Skin of body (tissue), 2 donors: ENCODE data around the gene PPY. TPM values are rescaled to one million over a fixed set of nuclear protein-coding genes. Genes with fewer than 3 reads are reported as not detected.
A peak's percentile ranks its signal among the peaks of the same experiment; 100 is the strongest.
"Not testable (repeated sequence)": the region's sequence is repeated elsewhere in the genome, so short reads cannot be mapped to it uniquely, and the experiment has no call there.

Source experiments
- DNase-seq: peaks from one replicate; lab custom pipeline; 2025; lab: John Stamatoyannopoulos, UW
- total RNA-seq: library from RNA; depleted of rRNA; stranded (reverse); fragments of >200 nt; gene quantifications from one replicate; pipeline ENCODE4 v1.2.3, GENCODE V29; 2014

PPY gene
- total RNA-seq, 1 donor from 2014 or later = not detected

GRCh38 chr17:43932357-43932756 is 9.9 kb downstream of the PPY start:
- no peak for DNase-seq

DNA sequence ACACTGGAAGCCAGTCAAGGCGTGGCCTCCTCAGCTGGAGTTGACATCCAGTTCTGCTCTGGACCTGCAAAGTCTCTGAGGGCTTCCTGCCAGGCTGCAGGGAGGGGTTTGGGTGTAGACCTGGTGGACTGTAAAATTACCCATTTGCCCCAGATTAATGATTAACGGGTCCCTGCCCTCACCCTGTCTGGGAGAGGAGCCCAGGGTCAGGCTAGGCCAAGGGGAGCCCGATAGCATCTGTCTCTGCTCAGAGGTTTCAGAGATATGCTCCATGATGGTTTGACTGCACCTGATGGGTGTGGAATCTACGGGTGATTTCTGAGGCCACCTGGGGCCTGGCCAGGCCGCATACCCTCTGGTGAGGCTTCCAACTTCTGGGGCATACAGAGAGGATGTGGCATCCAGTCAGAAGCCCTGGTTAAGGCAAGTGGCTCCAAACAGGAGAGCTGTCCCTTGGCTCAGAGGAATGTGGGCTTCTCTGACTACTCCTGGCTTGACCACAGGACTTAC is 11.2 kb downstream of the PPY start:
- no peak for DNase-seq

DNA sequence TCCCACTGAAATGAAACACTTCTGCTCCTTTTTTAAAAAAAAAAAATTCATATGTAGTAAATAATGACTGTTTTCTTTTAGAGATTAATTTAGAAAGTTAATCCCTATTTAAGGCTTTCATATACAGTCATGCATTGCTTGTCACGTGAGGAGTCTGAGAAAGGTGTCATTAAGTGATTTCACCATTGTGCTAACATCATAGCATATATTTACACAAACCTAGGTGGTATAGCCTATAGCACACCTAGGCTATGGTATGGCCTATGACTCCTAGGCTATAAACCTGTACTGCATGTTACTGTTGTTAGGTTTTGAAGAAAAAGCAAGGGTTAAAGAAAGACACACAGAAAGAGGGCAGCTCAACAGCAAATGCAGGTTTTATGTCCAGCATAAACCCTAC is 13.7 kb downstream of the PPY start:
- DNase-seq = no peak

- DNase-seq = not testable (repeated sequence)
Measured at GRCh38 chr17:43927929-43928328, 14.3 kb downstream of the PPY start.

DNA sequence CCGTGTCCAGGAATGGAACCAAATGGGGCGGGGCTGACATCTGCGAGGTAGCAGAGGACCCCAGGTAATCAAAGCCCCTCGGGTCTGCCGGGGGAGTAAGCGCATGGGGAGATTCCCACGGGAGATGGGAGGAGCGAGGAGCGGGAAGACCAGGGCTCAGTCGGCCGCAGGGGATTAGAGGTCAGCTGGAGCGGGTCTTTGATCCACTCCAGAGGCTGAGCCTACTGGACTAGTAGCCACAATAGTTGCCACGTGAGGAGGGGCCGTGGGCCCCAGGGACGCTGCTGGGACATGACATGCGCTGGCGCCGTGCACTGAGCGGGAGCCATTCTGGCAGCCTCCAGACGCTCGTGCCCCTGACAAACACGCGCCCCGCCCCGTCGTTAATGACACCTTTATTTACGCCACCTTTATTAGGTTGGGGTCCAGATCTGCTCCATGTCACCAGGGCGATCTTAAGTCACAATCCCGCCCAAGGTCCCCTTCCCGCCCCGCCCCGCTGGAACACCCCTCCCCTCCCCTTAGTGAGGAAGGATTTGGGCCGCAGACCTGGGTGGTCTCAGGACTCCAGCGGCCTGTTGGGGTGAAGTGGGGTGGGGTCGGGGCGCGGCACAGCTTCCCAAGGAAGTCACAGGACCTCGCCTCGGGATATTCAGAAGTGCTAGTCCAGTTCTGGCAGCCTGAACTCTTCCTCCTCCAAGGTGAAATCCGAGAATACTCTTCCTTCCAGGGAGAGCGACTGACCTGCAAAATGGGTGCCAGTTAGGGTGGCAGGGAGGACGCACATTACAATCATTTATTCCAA is 15.0 kb downstream of the PPY start:
- DNase-seq = no peak

DNA sequence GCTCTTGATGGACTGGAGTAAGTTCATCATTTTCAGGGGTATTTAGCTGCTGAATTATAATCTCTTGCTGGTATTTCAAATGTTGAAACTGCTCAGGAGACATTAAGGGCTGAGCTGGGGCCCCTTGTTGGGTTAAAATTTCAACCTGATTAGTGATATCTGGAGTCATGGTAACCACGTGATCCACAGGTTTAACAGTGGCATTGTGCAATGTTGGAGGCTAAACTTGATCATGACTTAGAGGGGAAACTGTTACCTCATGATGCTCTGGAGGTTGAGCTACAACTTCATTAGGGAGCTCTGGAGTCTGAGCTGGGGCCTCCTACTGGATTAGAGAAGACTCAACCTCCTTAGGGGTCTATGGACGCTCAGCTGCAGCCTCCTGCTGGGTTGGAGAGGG is 17.7 kb downstream of the PPY start:
- DNase-seq = no peak

GRCh38 chr17:43920500-43921095 is 21.7 kb downstream of the PPY start:
- no peak for DNase-seq

DNA sequence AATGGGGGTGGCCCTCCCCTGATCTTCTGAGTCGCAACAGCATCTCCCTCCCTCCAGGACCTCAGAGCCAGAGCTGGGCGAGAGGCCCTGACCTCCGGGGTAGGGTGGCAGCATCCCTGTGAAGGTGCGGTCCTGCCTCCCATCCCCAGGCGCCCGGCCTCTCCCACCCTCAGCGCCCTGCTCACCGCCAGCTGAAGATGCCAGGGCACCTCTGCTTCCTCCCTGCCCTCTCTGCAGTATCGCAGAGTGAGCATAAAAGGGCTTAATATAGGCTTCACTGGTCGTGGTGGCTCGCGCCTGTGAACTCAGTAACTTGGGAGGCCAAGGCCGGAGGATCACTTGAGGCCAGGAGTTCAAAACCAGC is 24.3 kb downstream of the PPY start:
- no peak for DNase-seq

GRCh38 chr17:43917348-43918025 is 24.8 kb downstream of the PPY start:
- DNase-seq = no peak

- DNase-seq = no peak
Measured at GRCh38 chr17:43917016-43917347, 25.3 kb downstream of the PPY start.

DNA sequence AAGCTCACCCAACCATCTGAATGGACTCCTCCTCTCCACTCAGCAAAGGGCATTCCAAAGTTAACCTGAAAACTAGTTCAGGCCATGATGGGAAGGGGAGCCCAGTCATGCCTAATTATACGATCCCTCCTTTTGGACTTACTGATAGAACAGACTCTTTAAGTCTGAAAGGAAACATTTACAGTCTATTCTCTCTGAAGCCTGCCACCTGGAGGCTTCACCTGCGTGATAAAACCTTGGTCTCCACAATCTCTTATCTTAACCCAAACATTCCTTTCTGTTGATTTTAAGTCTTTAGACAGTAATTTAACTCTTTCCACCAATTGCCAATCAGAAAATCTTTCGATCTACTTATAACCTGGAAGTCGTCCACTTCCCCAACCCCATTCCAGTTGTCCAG is 25.9 kb downstream of the PPY start:
- no peak for DNase-seq

GRCh38 chr17:43915559-43915958 is 26.7 kb downstream of the PPY start:
- DNase-seq = no peak

DNA sequence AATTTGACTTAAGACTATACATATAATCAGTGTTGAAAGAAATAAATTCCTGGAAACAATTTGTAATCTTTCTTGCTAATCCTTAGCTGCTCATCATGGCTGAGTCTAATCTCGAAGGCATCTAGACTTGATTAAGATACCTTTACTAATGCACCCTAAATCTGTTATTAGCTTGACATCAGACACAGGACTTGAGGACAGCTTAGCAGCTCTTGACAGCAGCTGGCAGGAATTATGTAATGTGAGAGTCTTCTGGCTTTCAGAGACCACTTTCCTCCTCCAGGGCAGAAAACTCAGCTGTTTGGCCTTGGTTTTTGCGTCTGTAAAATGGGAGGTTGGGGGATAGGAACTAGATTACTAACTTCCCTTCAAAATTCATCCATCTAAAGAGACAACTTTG is 27.8 kb downstream of the PPY start:
- DNase-seq = no peak

GRCh38 chr17:43913584-43913983 is 28.7 kb downstream of the PPY start:
- DNase-seq = no peak

- no peak for DNase-seq
Measured at GRCh38 chr17:43912635-43913304, 29.5 kb downstream of the PPY start.

DNA sequence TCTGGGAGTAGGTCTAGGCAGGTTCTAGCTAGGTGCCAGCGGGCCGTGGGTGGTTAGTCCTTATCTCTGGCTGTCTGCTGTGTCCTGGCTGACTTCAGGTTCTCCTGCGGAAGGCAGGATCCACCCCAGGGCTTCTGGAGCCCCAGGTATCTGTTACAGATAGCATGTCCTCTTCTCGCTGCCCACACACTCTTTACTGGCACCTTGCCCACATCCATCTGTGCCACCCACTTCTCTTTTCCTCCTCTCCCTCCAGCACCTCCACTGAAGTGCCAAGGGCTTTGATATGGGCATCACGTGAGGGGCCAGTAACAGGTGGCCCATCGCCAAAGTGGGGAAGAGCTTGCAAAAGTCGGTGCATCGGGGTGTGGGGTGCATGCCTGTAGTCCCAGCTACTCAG is 30.4 kb downstream of the PPY start:
- DNase-seq = no peak

DNA sequence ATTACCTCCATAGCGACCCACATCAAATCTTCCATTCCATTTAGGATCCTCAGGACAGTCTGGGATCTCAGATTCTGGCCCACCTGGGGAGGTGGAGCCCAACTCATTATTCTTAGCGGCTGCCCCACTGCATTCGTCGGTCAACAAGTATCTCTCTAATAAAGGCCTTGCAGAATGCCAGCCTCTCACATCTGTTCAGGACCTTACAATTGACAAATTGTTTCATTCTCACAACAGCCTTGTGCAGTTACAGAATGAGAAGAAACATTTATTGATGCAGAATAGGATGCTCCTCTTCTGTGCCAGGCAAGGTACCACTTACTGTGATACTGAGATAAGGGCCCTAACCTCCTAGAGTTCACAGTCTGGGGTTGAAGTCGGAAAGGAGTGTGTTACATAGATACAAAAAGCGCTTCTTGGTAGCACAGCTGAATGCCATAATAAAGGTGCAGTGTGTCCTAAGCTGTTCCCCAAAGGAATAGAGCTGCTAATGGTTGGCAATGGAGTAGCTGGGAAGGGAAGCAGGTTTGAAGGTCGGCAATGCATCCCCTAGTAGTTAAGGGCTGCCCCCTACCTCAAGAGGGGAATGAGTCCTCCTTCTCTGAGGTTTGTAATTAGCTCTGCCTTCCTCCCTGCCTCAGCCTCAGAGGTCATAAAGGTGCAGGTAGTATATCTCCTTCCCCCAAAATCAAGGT is 32.6 kb downstream of the PPY start:
- DNase-seq = no peak

DNA sequence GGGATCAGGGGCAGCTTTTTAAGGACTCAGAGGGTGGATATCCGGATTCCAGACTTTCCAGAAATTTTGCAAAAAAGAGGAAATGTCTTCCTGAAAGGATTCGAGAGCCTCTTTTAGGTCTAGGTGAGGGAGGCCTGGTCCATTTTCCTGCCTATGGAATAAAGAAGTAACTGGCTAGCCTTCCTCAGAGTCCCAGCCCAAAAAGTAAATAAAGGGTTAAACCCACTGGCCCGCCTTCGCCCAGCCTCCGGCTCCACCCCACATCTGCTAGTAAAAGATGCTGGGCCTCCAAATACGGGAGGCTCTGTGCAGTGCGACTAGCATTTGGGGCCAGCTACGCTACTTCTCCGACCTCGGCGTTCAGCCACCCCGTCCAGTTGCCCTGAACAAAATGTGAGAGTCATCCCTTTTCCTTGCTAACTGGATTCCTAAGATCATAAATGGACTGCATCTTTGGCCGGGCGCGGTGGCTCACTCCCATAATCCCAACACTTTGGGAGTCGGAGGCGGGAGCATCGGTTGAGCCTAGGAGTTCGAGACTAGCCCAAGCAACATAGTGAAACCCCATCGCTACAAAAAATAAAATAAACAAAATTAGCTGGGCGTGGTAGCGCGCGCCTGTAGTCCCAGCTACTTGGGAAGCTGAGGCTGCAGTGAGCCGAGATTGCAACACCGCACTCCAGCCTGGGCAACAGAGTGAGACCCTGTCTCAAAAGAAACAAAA is 34.1 kb downstream of the PPY start:
- peak; percentile 75 for DNase-seq

GRCh38 chr17:43907425-43907981 is 34.8 kb downstream of the PPY start, which contains the start of gene MPP2:
Gene MPP2, minus strand, starts transcription at chr17:43907536. Its CDS starts 3,076 bp downstream, at chr17:43904460.
- peak; percentile 83 for DNase-seq

DNA sequence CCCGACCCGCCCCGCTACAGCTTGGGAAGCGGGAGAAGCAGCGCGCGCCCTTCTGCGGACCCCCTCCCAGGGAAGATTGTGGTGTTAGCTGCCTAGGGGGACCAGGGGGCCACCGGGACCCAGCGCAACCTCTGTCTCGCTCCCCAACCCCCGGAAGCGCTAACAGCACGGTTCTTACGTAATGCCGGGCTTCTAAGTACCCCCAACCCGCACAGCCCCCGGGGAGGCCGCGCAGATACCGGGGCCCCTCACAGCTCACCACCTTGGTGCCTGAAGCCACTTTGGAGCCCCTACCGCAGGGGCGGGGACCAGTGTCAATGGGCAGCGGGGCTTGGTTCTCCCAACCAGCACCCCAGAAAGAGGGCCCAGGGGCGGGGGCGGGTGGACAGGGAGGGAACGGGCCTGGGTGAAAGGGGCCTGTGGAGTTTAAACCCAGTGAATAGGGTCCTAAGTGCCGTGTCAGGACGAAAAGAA is 35.3 kb downstream of the PPY start:
- DNase-seq = no peak
